ENCODE measurements around the gene DSCAM.

The DSCAM gene

GRCh38 chr21:40687625-40688024, 159.3 kb downstream of the DSCAM start:
- no peak for TF ChIP-seq SIN3A (IDR thresholded peaks at IDR 0.05; ENCODE audit: borderline replicate concordance, insufficient read depth, low read length)
- TF ChIP-seq TAF1 (IDR thresholded peaks at IDR 0.05; ENCODE audit: borderline replicate concordance, insufficient read depth, low read length): no peak
- TF ChIP-seq FOXP2 (optimal IDR thresholded peaks at IDR 0.05; ENCODE audit: borderline replicate concordance, extremely low read depth, extremely low read length, insufficient read depth): no peak
- no peak for TF ChIP-seq REST (IDR thresholded peaks at IDR 0.05; ENCODE audit: insufficient read depth in 1 of 2, low read depth in 2 of 2, low read length in 2 of 2)
- TF ChIP-seq POLR2AphosphoS5 (IDR thresholded peaks at IDR 0.05; ENCODE audit: low read depth, low read length): no peak

- no peak for TF ChIP-seq FOXP2 (optimal IDR thresholded peaks at IDR 0.05; ENCODE audit: borderline replicate concordance, extremely low read depth, extremely low read length, insufficient read depth)
- no peak for TF ChIP-seq POLR2AphosphoS5 (IDR thresholded peaks at IDR 0.05; ENCODE audit: low read depth, low read length)
- TF ChIP-seq REST (IDR thresholded peaks at IDR 0.05; ENCODE audit: insufficient read depth in 1 of 2, low read depth in 2 of 2, low read length in 2 of 2): no peak
- TF ChIP-seq SIN3A (IDR thresholded peaks at IDR 0.05; ENCODE audit: borderline replicate concordance, insufficient read depth, low read length): no peak
- TF ChIP-seq TAF1 (IDR thresholded peaks at IDR 0.05; ENCODE audit: borderline replicate concordance, insufficient read depth, low read length): no peak
Measured at GRCh38 chr21:40686526-40686925, 160.4 kb downstream of the DSCAM start.

DNA sequence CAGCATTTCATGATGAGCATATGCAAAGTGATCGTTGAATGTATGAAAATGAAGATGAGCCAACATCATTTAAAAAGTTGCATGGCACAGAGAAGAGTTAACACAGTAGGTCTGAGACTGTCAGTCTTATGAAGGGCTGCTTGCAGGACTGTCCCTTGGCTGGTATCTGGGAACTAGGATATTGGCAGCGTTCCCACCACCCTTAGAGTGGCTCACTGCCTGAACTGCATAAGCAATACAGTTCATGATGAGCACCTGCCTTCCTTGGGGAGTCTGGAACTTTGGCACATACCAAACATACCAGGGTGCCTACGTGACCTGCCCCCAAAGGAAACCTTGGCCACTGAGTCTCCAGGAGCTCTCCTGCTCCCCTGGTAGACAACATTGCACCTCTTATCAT, 161.8 kb downstream of the DSCAM start:
- TF ChIP-seq REST (IDR thresholded peaks at IDR 0.05; ENCODE audit: insufficient read depth in 1 of 2, low read depth in 2 of 2, low read length in 2 of 2) (no peak), SIN3A (IDR thresholded peaks at IDR 0.05; ENCODE audit: borderline replicate concordance, insufficient read depth, low read length) (no peak), POLR2AphosphoS5 (IDR thresholded peaks at IDR 0.05; ENCODE audit: low read depth, low read length) (no peak), FOXP2 (optimal IDR thresholded peaks at IDR 0.05; ENCODE audit: borderline replicate concordance, extremely low read depth, extremely low read length, insufficient read depth) (no peak), TAF1 (IDR thresholded peaks at IDR 0.05; ENCODE audit: borderline replicate concordance, insufficient read depth, low read length) (no peak)

- TF ChIP-seq SIN3A (IDR thresholded peaks at IDR 0.05; ENCODE audit: borderline replicate concordance, insufficient read depth, low read length) (no peak), REST (IDR thresholded peaks at IDR 0.05; ENCODE audit: insufficient read depth in 1 of 2, low read depth in 2 of 2, low read length in 2 of 2) (no peak)
Measured at GRCh38 chr21:40684726-40685125, 162.2 kb downstream of the DSCAM start.

DNA sequence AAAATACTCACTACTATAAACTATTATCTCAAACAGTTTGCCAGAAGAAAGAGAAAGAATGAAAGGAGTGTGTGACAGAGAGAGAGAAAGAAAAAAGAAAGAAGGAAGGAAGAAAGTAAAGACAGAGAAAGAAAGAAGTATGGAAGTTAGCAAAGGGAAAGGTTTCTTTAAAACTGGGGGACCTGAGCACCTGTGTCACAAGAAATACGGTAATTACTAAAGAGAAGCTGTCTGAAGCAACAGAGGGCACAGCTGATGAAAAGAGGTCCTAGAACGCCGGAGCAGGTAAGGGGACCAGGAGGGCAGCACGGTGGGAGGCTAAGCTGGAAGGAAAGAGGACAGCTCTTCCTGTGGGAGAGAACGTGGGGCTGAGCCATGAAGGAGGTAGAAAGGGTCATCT, 163.6 kb downstream of the DSCAM start:
- TF ChIP-seq SIN3A (IDR thresholded peaks at IDR 0.05; ENCODE audit: borderline replicate concordance, insufficient read depth, low read length): no peak
- no peak for TF ChIP-seq REST (IDR thresholded peaks at IDR 0.05; ENCODE audit: insufficient read depth in 1 of 2, low read depth in 2 of 2, low read length in 2 of 2)
- no peak for TF ChIP-seq FOXP2 (optimal IDR thresholded peaks at IDR 0.05; ENCODE audit: borderline replicate concordance, extremely low read depth, extremely low read length, insufficient read depth)
- no peak for TF ChIP-seq POLR2AphosphoS5 (IDR thresholded peaks at IDR 0.05; ENCODE audit: low read depth, low read length)
- TF ChIP-seq TAF1 (IDR thresholded peaks at IDR 0.05; ENCODE audit: borderline replicate concordance, insufficient read depth, low read length): no peak

Measured in PFSK-1 (cell line).